HepG2 (cell line): ENCODE results near the gene NTM. TPM values are rescaled to one million over a fixed set of nuclear protein-coding genes. Genes with fewer than 3 reads are reported as not detected.

Source experiments
- ATAC-seq: fragments of 200-7000 bp; cut with Tn5 transposase; 3 replicates; pipeline ENCODE4 v1.9.1; 2020; ENCODE audit warnings: mild to moderate bottlenecking, moderate library complexity
- BruUV-seq: library from RNA; stranded (reverse); fragments of 400-500 nt; replicated peaks from 2 replicates; lab custom pipeline; 2021; lab: Mats Ljungman, UMichigan
- CTCF ChIA-PET: fragments of 300-600 bp; formaldehyde crosslinking; extraction: SDS; loops from one replicate; lab custom pipeline; 2021; ENCODE audit warnings: low total read pairs, inconsistent platforms, low intra/inter-chr PET ratio; lab: Yijun Ruan, JAX
- POLR2A ChIA-PET: fragments of 350-600 bp; sonication (Branson Sonifier 250); formaldehyde crosslinking; loops from one replicate; lab custom pipeline; 2020; ENCODE audit warnings: antibody characterized with exemption, inconsistent platforms; lab: Yijun Ruan, JAX
- DNase-seq: peaks from one replicate; pipeline ENCODE4 v3.0.0-alpha.2; 2015; ENCODE audit warnings: low spot score
- FAIRE-seq: peaks from 3 replicates; lab custom pipeline; 2011; peaks lifted over from hg19 to GRCh38; lab: Jason Lieb, UNC
- H2AFZ ChIP-seq: one replicate; pipeline ENCODE4 v1.6.1; 2011; ENCODE audit warnings: low read length, inconsistent platforms
- H3K27ac ChIP-seq: fragments of 300-600 bp; 3 replicates; pipeline ENCODE4 v1.8.0; 2011; ENCODE audit warnings: mixed run types, mild to moderate bottlenecking, mixed read lengths, low read length, inconsistent platforms; ENCODE audit not compliant: insufficient read depth; ENCODE audit errors: extremely low read length
- H3K27me3 ChIP-seq, 2 experiments: fragments of 200-600 bp in 1 of 2; 2 replicates in 1 of 2; 3 replicates in 1 of 2; pipeline versions ENCODE4 v1.6.0 to v1.8.0; 2011; ENCODE audit warnings: low read length in 2 of 2, mild to moderate bottlenecking in 2 of 2, moderate library complexity in 2 of 2, inconsistent platforms in 1 of 2; ENCODE audit not compliant: insufficient read depth in 2 of 2, control insufficient read depth in 1 of 2
- H3K36me3 ChIP-seq, 2 experiments: fragments of 200-600 bp in 1 of 2; replicated peaks in 1 of 2; 2 replicates in 1 of 2; 3 replicates in 1 of 2; pipeline versions ENCODE4 v1.5.1 to v1.8.0; 2011; ENCODE audit warnings: low read length in 2 of 2, inconsistent platforms in 1 of 2; ENCODE audit not compliant: insufficient read depth in 2 of 2, control insufficient read depth in 1 of 2
- H3K4me1 ChIP-seq: 2 replicates; pipeline ENCODE4 v1.5.1; 2012; ENCODE audit warnings: low read length, inconsistent platforms; ENCODE audit not compliant: insufficient read depth
- H3K4me2 ChIP-seq: 2 replicates; pipeline ENCODE4 v1.6.0; 2011; ENCODE audit warnings: low read depth, low read length, inconsistent platforms
- H3K4me3 ChIP-seq, 3 experiments: fragments of 200-600 bp in 1 of 3; sonication (generic), shearing (Covaris generic) in 1 of 3; replicated peaks in 1 of 3; 2 replicates each; pipeline ENCODE4 v1.5.1; 2011 to 2016; ENCODE audit warnings: low read length in 3 of 3, inconsistent platforms in 2 of 3, low read depth in 2 of 3, mild to moderate bottlenecking in 2 of 3, control low read depth in 1 of 3, mixed read lengths in 1 of 3; ENCODE audit not compliant: insufficient read depth in 1 of 3
- H3K79me2 ChIP-seq: one replicate; pipeline ENCODE4 v1.6.1; 2011; ENCODE audit warnings: low read length, inconsistent platforms; ENCODE audit not compliant: insufficient read depth
- H3K9ac ChIP-seq: 2 replicates; pipeline ENCODE4 v1.6.0; 2011; ENCODE audit warnings: mild to moderate bottlenecking, low read depth, low read length, inconsistent platforms; ENCODE audit not compliant: insufficient read depth
- H3K9me3 ChIP-seq: 2 replicates; pipeline ENCODE4 v1.5.1; 2012; ENCODE audit warnings: mild to moderate bottlenecking, low read length
- H4K20me1 ChIP-seq: 2 replicates; pipeline ENCODE4 v1.6.0; 2011; ENCODE audit warnings: inconsistent platforms, mild to moderate bottlenecking, low read length, moderate library complexity; ENCODE audit not compliant: insufficient read depth
- ARNTL ChIP-seq: sonication (generic); formaldehyde crosslinking; IDR thresholded peaks from 2 replicates; pipeline ENCODE4 v1.4.0; 2020; ENCODE audit warnings: mild to moderate bottlenecking, missing genetic modification reagents
- CREM ChIP-seq, 2 experiments: sonication (generic) in 1 of 2; formaldehyde crosslinking in 1 of 2; IDR thresholded peaks; 2 replicates each; pipeline versions ENCODE4 v1.4.0 to v1.6.1; 2016 to 2020; ENCODE audit warnings: antibody characterized with exemption in 1 of 2, mild to moderate bottlenecking in 1 of 2, missing genetic modification reagents in 1 of 2
- GTF3A ChIP-seq: sonication (generic); formaldehyde crosslinking; conservative IDR thresholded peaks from 2 replicates; pipeline ENCODE4 v1.4.0; 2020; ENCODE audit warnings: mild to moderate bottlenecking, missing genetic modification reagents
- HNF4G ChIP-seq, 2 experiments: sonication (generic) in 1 of 2; formaldehyde crosslinking in 1 of 2; IDR thresholded peaks; 2 replicates each; pipeline versions ENCODE4 v1.4.0 to v1.6.1; 2011 to 2020; ENCODE audit warnings: borderline replicate concordance in 2 of 2, low read depth in 2 of 2, mild to moderate bottlenecking in 2 of 2, low read length in 1 of 2, missing genetic modification reagents in 1 of 2, moderate library complexity in 1 of 2
- HOXD1 ChIP-seq: sonication (generic); formaldehyde crosslinking; IDR thresholded peaks from 2 replicates; pipeline ENCODE4 v1.5.0; 2020; ENCODE audit warnings: missing genetic modification reagents
- KAT7 ChIP-seq: IDR thresholded peaks from 2 replicates; pipeline ENCODE4 v1.6.1; 2018; ENCODE audit warnings: borderline replicate concordance, missing compliant biosample characterization
- MED13 ChIP-seq: sonication (generic); formaldehyde crosslinking; IDR thresholded peaks from 2 replicates; pipeline ENCODE4 v1.5.0; 2020; ENCODE audit warnings: missing genetic modification reagents
- SOX5 ChIP-seq: IDR thresholded peaks from 2 replicates; pipeline ENCODE4 v1.6.1; 2016; ENCODE audit warnings: borderline replicate concordance
- U2AF2 ChIP-seq: fragments of 200-400 bp; formaldehyde crosslinking; IDR thresholded peaks from 2 replicates; pipeline ENCODE4 v1.6.1; 2017; ENCODE audit warnings: low read depth, mild to moderate bottlenecking, low read length
- ZC3H4 ChIP-seq: sonication (generic); formaldehyde crosslinking; IDR thresholded peaks from 2 replicates; pipeline ENCODE4 v1.4.0; 2020; ENCODE audit warnings: missing genetic modification reagents, borderline replicate concordance
- ZNF34 ChIP-seq: sonication (generic); formaldehyde crosslinking; IDR thresholded peaks from 2 replicates; pipeline ENCODE4 v1.4.0; 2020; ENCODE audit warnings: mild to moderate bottlenecking, missing genetic modification reagents, borderline replicate concordance
- ZNF567 ChIP-seq: sonication (generic); formaldehyde crosslinking; IDR thresholded peaks from 2 replicates; pipeline ENCODE4 v1.8.1; 2023; ENCODE audit warnings: mild to moderate bottlenecking, missing genetic modification reagents, borderline replicate concordance
- ZNF75D ChIP-seq: sonication (generic); formaldehyde crosslinking; IDR thresholded peaks from 2 replicates; pipeline ENCODE4 v1.8.1; 2023; ENCODE audit warnings: missing genetic modification reagents, mild to moderate bottlenecking, borderline replicate concordance
- in situ Hi-C: cut with HindIII; loops from 2 replicates; pipeline ENCODE4 v1.10.0; 2017; ENCODE audit warnings: low pct_unique_long_range_greater_than_20kb; ENCODE audit not compliant: extremely low pct_ligation_motif_present
- intact Hi-C: fragments of 100-400 bp; cut with micrococcal nuclease; formaldehyde crosslinking; loops from one replicate; pipeline ENCODE4 v1.10.0; 2022; ENCODE audit not compliant: unreplicated experiment
- polyA plus RNA-seq, 8 experiments: library from polyadenylated mRNA; depleted of rRNA in 3 of 8; stranded (reverse) in 7 of 8; unstranded in 1 of 8; fragments of >200 nt; fragmentation: Illumina TruSeq in 4 of 8; extraction: Trizol in 4 of 8; gene quantifications; 2 replicates each; pipeline versions ENCODE4 v1.2.1 to v1.2.3, GENCODE V29; 2011 to 2016; ENCODE audit warnings: low read depth in 4 of 8, missing spikeins in 1 of 8, mixed read lengths in 1 of 8; ENCODE audit not compliant: insufficient read depth in 1 of 8
- total RNA-seq, 5 experiments: library from RNA; depleted of rRNA; stranded (reverse); fragments of >200 nt; fragmentation: Illumina TruSeq; extraction: Trizol; gene quantifications; 2 replicates each; pipeline ENCODE4 v1.2.3, GENCODE V29; 2016; ENCODE audit warnings: low read depth in 1 of 5
- TF ChIP-seq, protein P1 (sequence below): sonication (generic); formaldehyde crosslinking; IDR thresholded peaks from 2 replicates; pipeline ENCODE4 v1.4.0; 2020; ENCODE audit warnings: mild to moderate bottlenecking, missing genetic modification reagents
- TF ChIP-seq, protein P2 (sequence below): sonication (generic); formaldehyde crosslinking; IDR thresholded peaks from 2 replicates; pipeline ENCODE4 v1.4.0; 2020; ENCODE audit warnings: mild to moderate bottlenecking, missing genetic modification reagents
- TF ChIP-seq, protein P3 (sequence below): IDR thresholded peaks from 2 replicates; pipeline ENCODE4 v1.6.1; 2016; ENCODE audit warnings: missing genetic modification reagents, missing compliant biosample characterization
- TF ChIP-seq, protein P4 (sequence below): sonication (generic); formaldehyde crosslinking; IDR thresholded peaks from 2 replicates; pipeline ENCODE4 v1.4.0; 2020; ENCODE audit warnings: mild to moderate bottlenecking, missing genetic modification reagents
- TF ChIP-seq, protein P5 (sequence below): sonication (generic); formaldehyde crosslinking; IDR thresholded peaks from 2 replicates; pipeline ENCODE4 v1.8.1; 2023; ENCODE audit warnings: mild to moderate bottlenecking, missing genetic modification reagents

NTM gene
- total and polyA plus RNA-seq, 2 of the 13 experiments (the other 11 are each of a cell fraction or from before 2014, with no cell fraction given): not detected

DNA sequence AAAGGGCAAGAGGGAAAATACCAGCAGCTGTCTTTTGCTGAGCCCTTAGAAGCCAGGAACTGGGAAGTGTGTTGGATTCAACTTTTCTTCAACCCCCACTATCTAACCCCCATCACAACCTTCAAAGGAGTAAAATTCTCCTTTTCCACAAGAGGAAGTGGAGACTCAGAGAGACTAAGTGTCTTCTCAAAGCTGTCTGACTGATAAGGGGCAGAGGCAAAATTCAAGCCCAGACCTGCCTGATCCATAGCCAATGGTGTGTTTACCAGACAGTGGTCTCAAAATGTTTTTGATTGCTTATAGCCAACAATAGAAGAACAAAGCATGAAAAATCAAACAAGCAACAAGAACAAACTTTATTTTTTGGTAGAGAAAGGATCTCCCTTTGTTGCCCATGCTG is 707.0 kb downstream of the NTM start:
- peaks cover 21% of the 10 kb centered on the region; the same call in 1 of the 2 replicates for H3K9me3 ChIP-seq
- no peaks in the 10 kb centered on the region for H3K36me3 ChIP-seq
- CTCF ChIA-PET: no interaction called here
- no peaks in the 10 kb centered on the region for H4K20me1 ChIP-seq
- no peak overlapping the region for H3K9ac ChIP-seq
- no peaks in the 10 kb centered on the region for H3K4me1 ChIP-seq
- DNase-seq: no peak
- POLR2A ChIA-PET: no interaction called here
- no TSS peak for BruUV-seq
- H3K27me3 ChIP-seq: no peaks in the 10 kb centered on the region
- ATAC-seq: no peak
- H3K4me2 ChIP-seq: no peak overlapping the region
- no peak overlapping the region for H3K27ac ChIP-seq
- in situ Hi-C loops: no loop called here
- intact Hi-C loops: no loop called here
- no peaks in the 10 kb centered on the region for H3K79me2 ChIP-seq
- no peak overlapping the region for H3K4me3 ChIP-seq
- no peak overlapping the region for H2AFZ ChIP-seq
- FAIRE-seq: no peak
- no peak for TF ChIP-seq KAT7 (CRISPR knock-in tag)
- TF ChIP-seq ZNF567 (CRISPR knock-in tag): no peak
- TF ChIP-seq ZNF75D (CRISPR knock-in tag): no peak
- no peak for TF ChIP-seq U2AF2
- no peak for TF ChIP-seq HOXD1 (CRISPR knock-in tag)
- TF ChIP-seq, protein P1, sequence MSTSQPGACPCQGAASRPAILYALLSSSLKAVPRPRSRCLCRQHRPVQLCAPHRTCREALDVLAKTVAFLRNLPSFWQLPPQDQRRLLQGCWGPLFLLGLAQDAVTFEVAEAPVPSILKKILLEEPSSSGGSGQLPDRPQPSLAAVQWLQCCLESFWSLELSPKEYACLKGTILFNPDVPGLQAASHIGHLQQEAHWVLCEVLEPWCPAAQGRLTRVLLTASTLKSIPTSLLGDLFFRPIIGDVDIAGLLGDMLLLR (CRISPR knock-in tag): no peak
- TF ChIP-seq CREM (IDR thresholded peaks at IDR 0.05): no peak
- TF ChIP-seq CREM (CRISPR knock-in tag; IDR thresholded peaks at IDR 0.05): no peak
- TF ChIP-seq MED13 (CRISPR knock-in tag): no peak
- TF ChIP-seq, protein P2, sequence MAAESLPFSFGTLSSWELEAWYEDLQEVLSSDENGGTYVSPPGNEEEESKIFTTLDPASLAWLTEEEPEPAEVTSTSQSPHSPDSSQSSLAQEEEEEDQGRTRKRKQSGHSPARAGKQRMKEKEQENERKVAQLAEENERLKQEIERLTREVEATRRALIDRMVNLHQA (CRISPR knock-in tag): no peak
- no peak for TF ChIP-seq ZC3H4 (CRISPR knock-in tag)
- no peak for TF ChIP-seq GTF3A
- TF ChIP-seq HNF4G (IDR thresholded peaks at IDR 0.05; ENCODE audit: borderline replicate concordance, low read depth, low read length): no peak
- no peak for TF ChIP-seq HNF4G (CRISPR knock-in tag; IDR thresholded peaks at IDR 0.05; ENCODE audit: borderline replicate concordance, low read depth)
- TF ChIP-seq, protein P3, sequence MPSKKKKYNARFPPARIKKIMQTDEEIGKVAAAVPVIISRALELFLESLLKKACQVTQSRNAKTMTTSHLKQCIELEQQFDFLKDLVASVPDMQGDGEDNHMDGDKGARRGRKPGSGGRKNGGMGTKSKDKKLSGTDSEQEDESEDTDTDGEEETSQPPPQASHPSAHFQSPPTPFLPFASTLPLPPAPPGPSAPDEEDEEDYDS: no peak
- no peak for TF ChIP-seq SOX5 (CRISPR knock-in tag)
- TF ChIP-seq, protein P4, sequence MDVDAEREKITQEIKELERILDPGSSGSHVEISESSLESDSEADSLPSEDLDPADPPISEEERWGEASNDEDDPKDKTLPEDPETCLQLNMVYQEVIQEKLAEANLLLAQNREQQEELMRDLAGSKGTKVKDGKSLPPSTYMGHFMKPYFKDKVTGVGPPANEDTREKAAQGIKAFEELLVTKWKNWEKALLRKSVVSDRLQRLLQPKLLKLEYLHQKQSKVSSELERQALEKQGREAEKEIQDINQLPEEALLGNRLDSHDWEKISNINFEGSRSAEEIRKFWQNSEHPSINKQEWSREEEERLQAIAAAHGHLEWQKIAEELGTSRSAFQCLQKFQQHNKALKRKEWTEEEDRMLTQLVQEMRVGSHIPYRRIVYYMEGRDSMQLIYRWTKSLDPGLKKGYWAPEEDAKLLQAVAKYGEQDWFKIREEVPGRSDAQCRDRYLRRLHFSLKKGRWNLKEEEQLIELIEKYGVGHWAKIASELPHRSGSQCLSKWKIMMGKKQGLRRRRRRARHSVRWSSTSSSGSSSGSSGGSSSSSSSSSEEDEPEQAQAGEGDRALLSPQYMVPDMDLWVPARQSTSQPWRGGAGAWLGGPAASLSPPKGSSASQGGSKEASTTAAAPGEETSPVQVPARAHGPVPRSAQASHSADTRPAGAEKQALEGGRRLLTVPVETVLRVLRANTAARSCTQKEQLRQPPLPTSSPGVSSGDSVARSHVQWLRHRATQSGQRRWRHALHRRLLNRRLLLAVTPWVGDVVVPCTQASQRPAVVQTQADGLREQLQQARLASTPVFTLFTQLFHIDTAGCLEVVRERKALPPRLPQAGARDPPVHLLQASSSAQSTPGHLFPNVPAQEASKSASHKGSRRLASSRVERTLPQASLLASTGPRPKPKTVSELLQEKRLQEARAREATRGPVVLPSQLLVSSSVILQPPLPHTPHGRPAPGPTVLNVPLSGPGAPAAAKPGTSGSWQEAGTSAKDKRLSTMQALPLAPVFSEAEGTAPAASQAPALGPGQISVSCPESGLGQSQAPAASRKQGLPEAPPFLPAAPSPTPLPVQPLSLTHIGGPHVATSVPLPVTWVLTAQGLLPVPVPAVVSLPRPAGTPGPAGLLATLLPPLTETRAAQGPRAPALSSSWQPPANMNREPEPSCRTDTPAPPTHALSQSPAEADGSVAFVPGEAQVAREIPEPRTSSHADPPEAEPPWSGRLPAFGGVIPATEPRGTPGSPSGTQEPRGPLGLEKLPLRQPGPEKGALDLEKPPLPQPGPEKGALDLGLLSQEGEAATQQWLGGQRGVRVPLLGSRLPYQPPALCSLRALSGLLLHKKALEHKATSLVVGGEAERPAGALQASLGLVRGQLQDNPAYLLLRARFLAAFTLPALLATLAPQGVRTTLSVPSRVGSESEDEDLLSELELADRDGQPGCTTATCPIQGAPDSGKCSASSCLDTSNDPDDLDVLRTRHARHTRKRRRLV (CRISPR knock-in tag): no peak
- TF ChIP-seq, protein P5, sequence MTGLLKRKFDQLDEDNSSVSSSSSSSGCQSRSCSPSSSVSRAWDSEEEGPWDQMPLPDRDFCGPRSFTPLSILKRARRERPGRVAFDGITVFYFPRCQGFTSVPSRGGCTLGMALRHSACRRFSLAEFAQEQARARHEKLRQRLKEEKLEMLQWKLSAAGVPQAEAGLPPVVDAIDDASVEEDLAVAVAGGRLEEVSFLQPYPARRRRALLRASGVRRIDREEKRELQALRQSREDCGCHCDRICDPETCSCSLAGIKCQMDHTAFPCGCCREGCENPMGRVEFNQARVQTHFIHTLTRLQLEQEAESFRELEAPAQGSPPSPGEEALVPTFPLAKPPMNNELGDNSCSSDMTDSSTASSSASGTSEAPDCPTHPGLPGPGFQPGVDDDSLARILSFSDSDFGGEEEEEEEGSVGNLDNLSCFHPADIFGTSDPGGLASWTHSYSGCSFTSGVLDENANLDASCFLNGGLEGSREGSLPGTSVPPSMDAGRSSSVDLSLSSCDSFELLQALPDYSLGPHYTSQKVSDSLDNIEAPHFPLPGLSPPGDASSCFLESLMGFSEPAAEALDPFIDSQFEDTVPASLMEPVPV (CRISPR knock-in tag): no peak
- TF ChIP-seq ARNTL (CRISPR knock-in tag): no peak
- TF ChIP-seq ZNF34 (CRISPR knock-in tag): no peak
